AG04450 (cell line): ENCODE data around the gene DPYD. TPM values are rescaled to one million over a fixed set of nuclear protein-coding genes. Genes with fewer than 3 reads are reported as not detected.

Experiments used
- CTCF ChIA-PET: fragments of 300-600, 350-600 bp; formaldehyde crosslinking; extraction: SDS; loops from one replicate; lab custom pipeline; 2022; ENCODE audit warnings: antibody characterized with exemption, inconsistent platforms; lab: Charles Lee
- POLR2A ChIA-PET: fragments of 350-600 bp; formaldehyde crosslinking; extraction: SDS; loops from one replicate; lab custom pipeline; 2021; ENCODE audit warnings: antibody characterized with exemption, inconsistent platforms; lab: Yijun Ruan, JAX
- DNase-seq: peaks from one replicate; pipeline ENCODE4 v3.0.0-alpha.2; 2011; ENCODE audit warnings: low read depth, low spot score
- H3K27ac ChIP-seq: one replicate; pipeline ENCODE4 v1.5.1; 2012; ENCODE audit warnings: low read depth, low read length, control low read depth
- H3K27me3 ChIP-seq: one replicate; pipeline ENCODE4 v1.6.0; 2012; ENCODE audit warnings: low read length; ENCODE audit not compliant: control insufficient read depth, insufficient read depth
- H3K4me3 ChIP-seq: 2 replicates; pipeline ENCODE4 v1.5.1; 2011; ENCODE audit warnings: mild to moderate bottlenecking, low read depth, low read length, control low read depth
- H3K9me3 ChIP-seq: 2 replicates; pipeline ENCODE4 v1.5.1; 2012; ENCODE audit warnings: low read length; ENCODE audit not compliant: control insufficient read depth, insufficient read depth
- CTCF ChIP-seq: IDR thresholded peaks from 2 replicates; pipeline ENCODE4 v1.5.1; 2011; ENCODE audit warnings: low read depth, low read length, control low read depth, inconsistent platforms
- polyA plus RNA-seq: library from polyadenylated mRNA; depleted of rRNA; stranded (reverse); fragments of >200 nt; gene quantifications from 2 replicates; pipeline ENCODE4 v1.2.3, GENCODE V29; 2011

DPYD gene
- polyA plus RNA-seq, 1 experiment, result 21.4 TPM

GRCh38 chr1:97905141-97905940 lies 15.5 kb downstream of the DPYD start:
- POLR2A ChIA-PET, result no interaction called here

DNA sequence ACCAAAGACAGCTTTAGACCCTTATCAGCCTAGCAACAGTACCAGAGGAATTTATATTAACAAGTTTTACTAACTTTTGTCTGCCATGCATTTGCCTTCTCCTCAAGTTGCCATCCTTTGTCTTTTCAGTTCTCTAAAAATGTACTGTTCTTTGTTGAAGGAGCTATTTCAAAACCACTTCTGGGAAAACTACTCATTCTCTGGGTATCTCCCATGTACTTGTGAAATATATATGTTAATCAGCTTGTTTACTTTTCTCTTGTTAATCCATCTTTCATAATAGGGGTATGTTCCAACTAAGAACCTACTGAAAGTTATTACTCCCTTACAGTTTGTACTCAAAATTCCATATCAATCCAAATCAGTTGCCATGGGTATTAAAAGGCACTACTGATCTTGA lies 16.3 kb downstream of the DPYD start:
- Histone ChIP-seq H3K4me3 (no peak overlapping the region), H3K9me3 (no peaks in the 10 kb centered on the region), H3K27me3 (no peaks in the 10 kb centered on the region), H3K27ac (no peak overlapping the region)
- no peak for TF ChIP-seq CTCF
- DNase-seq, result no peak
- ChIA-PET CTCF (interaction anchor here (1.1 kb wide), 1 partner anchor 146 kb away, joined by 3 read pairs; no protein-coding TSS in a partner anchor), POLR2A (no interaction called here)

More at GRCh38 chr1:97905141-97905940, 15.5 kb downstream of the DPYD start:
- Histone ChIP-seq H3K27ac (no peak overlapping the region), H3K9me3 (no peaks in the 10 kb centered on the region), H3K27me3 (no peaks in the 10 kb centered on the region), H3K4me3 (no peak overlapping the region)
- CTCF ChIA-PET, result interaction anchor here (0.6 to 1.7 kb wide), 3 partner anchors 71 to 563 kb away, joined by 3 to 5 read pairs (median 3); no protein-coding TSS in a partner anchor
- no peak for TF ChIP-seq CTCF
- DNase-seq, result no peak

- ChIA-PET CTCF (no interaction called here), POLR2A (no interaction called here)
- peaks cover 2% of the 10 kb centered on the region; the same call in 1 of the 2 replicates for H3K9me3 ChIP-seq
- DNase-seq, result no peak
- H3K27ac ChIP-seq, result no peak overlapping the region
- no peaks in the 10 kb centered on the region for H3K27me3 ChIP-seq
- H3K4me3 ChIP-seq, result no peak overlapping the region
- TF ChIP-seq CTCF, result no peak
These were observed 17.2 kb downstream of the DPYD start for GRCh38 chr1:97903626-97904025.

DNA sequence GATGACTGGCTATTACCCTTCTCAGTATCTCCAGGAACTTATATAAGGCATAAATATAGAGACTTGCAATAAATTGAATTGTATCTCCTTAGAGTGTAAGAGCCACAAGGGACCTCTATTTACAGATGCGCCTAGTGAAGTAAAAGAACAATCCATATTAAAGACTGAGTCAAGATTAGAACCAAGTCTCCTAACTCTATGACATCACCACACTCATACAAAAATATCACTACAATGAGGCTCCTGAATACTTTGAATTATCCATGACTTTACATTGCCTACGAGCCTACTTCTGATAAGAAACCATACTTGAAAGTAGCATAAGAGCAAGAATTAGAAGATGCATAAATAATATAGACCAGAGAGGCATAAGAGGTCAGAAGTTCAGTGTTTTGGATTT lies 18.8 kb downstream of the DPYD start:
- DNase-seq, result no peak
- Histone ChIP-seq H3K9me3 (peaks cover 6% of the 10 kb centered on the region; the same call in 1 of the 2 replicates), H3K4me3 (no peak overlapping the region), H3K27me3 (no peaks in the 10 kb centered on the region), H3K27ac (no peak overlapping the region)
- ChIA-PET POLR2A (no interaction called here), CTCF (no interaction called here)
- no peak for TF ChIP-seq CTCF

GRCh38 chr1:97901017-97901658 lies 19.7 kb downstream of the DPYD start:
- CTCF ChIA-PET, result no interaction called here
- POLR2A ChIA-PET, result no interaction called here
- peaks cover 6% of the 10 kb centered on the region; the same call in 1 of the 2 replicates for H3K9me3 ChIP-seq
- no peak overlapping the region for H3K4me3 ChIP-seq
- TF ChIP-seq CTCF, result no peak
- no peak overlapping the region for H3K27ac ChIP-seq
- DNase-seq, result no peak
- H3K27me3 ChIP-seq, result no peaks in the 10 kb centered on the region
